ENCODE measurements around the gene TCP11. TPM values are rescaled to one million over a fixed set of nuclear protein-coding genes. Genes with fewer than 3 reads are reported as not detected.
A peak's percentile ranks its signal among the peaks of the same experiment; 100 is the strongest.

The TCP11 gene
- total and polyA plus RNA-seq, 2 of the 13 experiments (the other 11 are each of a cell fraction or from before 2014, with no cell fraction given): 0.04 TPM; not detected in 1

DNA sequence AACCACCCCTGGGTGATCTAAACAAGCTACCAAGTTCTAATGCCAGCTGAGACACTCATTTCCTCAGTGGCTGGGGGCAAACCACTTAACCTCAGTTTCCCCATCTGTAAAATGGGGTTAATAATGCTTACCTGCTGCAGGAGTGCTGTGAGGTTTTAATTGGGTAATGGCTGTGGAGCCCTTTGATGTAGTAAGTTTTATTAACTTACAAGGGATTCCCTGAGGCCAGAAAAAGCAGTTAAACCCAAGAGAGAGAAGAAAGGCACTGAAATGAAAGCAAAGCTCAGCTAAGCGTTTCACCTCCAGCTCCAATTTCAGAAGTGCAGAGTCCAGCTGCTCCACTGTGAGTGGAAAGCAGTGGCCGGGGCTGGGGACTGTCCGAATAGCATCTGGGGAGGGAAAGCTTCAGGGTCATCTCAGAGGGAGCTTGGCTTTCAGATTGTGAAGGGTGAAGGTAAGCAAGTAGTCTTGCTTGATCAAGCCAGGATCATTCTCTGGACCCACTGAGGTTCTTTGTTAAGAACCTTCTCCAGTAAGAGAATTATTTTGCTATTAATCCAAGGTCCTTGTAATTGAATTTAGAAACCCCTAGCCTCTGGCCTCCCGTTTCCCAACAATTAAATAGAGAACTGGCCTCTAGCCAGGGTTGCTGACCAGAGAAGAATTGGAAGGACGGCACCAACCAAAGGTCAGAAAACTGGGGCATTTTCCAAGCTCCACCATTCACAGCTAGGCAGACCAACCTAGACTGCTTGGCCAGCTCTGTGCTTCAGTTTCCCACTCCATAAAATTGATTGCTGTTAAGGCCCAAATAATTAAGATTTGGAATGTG is 20.9 kb upstream of the TCP11 start (continued):
- peak; percentile 79; the same call in 1 of the 2 replicates for TF ChIP-seq SIX4 (CRISPR knock-in tag; IDR thresholded peaks at IDR 0.05)
- 0 out of 4 replicates have a peak, but pooled peaks of 1 of the 2 experiments have one; percentile 13 for TF ChIP-seq NR2F1 (CRISPR knock-in tag; IDR thresholded peaks at IDR 0.05)
- TF ChIP-seq JUN (CRISPR knock-in tag; IDR thresholded peaks at IDR 0.05): 0 out of 2 replicates have a peak, but pooled peaks have one; percentile 19
- TF ChIP-seq MAFG (CRISPR knock-in tag; IDR thresholded peaks at IDR 0.05): no peak
- peak; percentile 53; the same call in 1 of the 2 replicates for TF ChIP-seq KDM1A (CRISPR knock-in tag; IDR thresholded peaks at IDR 0.05)
- peak; percentile 37; the same call in 1 of the 2 replicates for TF ChIP-seq GATAD2A (CRISPR knock-in tag; IDR thresholded peaks at IDR 0.05)
- TF ChIP-seq ZNF816 (CRISPR knock-in tag; IDR thresholded peaks at IDR 0.05; ENCODE audit: borderline replicate concordance): no peak
- TF ChIP-seq ZNF432 (CRISPR knock-in tag; IDR thresholded peaks at IDR 0.05; ENCODE audit: borderline replicate concordance): no peak
- TF ChIP-seq ZNF737 (CRISPR knock-in tag; IDR thresholded peaks at IDR 0.05; ENCODE audit: borderline replicate concordance): no peak
- peak; percentile 86 for TF ChIP-seq ZMYM3 (CRISPR knock-in tag; IDR thresholded peaks at IDR 0.05)
- no peak for TF ChIP-seq ZNF329 (CRISPR knock-in tag; IDR thresholded peaks at IDR 0.05; ENCODE audit: low read depth)
- TF ChIP-seq SAFB2 (CRISPR knock-in tag; IDR thresholded peaks at IDR 0.05; ENCODE audit: borderline replicate concordance, low read depth): 0 out of 2 replicates have a peak, but pooled peaks have one; percentile 27
- TF ChIP-seq RCOR2 (CRISPR knock-in tag; IDR thresholded peaks at IDR 0.05): peak; percentile 55; the same call in 1 of the 2 replicates
- no peak for TF ChIP-seq ZNF619 (CRISPR knock-in tag; IDR thresholded peaks at IDR 0.05)
- peak; percentile 24; the same call in 1 of the 2 replicates for TF ChIP-seq KMT2A (CRISPR knock-in tag; IDR thresholded peaks at IDR 0.05)
- TF ChIP-seq MED1 (CRISPR knock-in tag; IDR thresholded peaks at IDR 0.05): peak; percentile 32; the same call in 1 of the 2 replicates
- TF ChIP-seq NFIB (CRISPR knock-in tag; IDR thresholded peaks at IDR 0.05; ENCODE audit: borderline replicate concordance): no peak
- no peak for TF ChIP-seq IRF9 (CRISPR knock-in tag; IDR thresholded peaks at IDR 0.05; ENCODE audit: borderline replicate concordance)
- no peak for TF ChIP-seq ZNF549 (CRISPR knock-in tag; IDR thresholded peaks at IDR 0.05)
- TF ChIP-seq ZNF512 (CRISPR knock-in tag; IDR thresholded peaks at IDR 0.05): no peak
- no peak for TF ChIP-seq RARA (CRISPR knock-in tag; IDR thresholded peaks at IDR 0.05)
- no peak for TF ChIP-seq ZSCAN29 (CRISPR knock-in tag; conservative IDR thresholded peaks at IDR 0.05)
- TF ChIP-seq AKAP8 (CRISPR knock-in tag; IDR thresholded peaks at IDR 0.05): no peak
- TF ChIP-seq, protein P1, sequence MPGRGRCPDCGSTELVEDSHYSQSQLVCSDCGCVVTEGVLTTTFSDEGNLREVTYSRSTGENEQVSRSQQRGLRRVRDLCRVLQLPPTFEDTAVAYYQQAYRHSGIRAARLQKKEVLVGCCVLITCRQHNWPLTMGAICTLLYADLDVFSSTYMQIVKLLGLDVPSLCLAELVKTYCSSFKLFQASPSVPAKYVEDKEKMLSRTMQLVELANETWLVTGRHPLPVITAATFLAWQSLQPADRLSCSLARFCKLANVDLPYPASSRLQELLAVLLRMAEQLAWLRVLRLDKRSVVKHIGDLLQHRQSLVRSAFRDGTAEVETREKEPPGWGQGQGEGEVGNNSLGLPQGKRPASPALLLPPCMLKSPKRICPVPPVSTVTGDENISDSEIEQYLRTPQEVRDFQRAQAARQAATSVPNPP (CRISPR knock-in tag; IDR thresholded peaks at IDR 0.05): no peak

Measured in HepG2 (cell line).